OCI-M2 (cell line): Measurements from ENCODE around the gene CCR8.
"Not testable (repeated sequence)": the region's sequence is repeated elsewhere in the genome, so short reads cannot be mapped to it uniquely, and the experiment has no call there.

Source experiments
- DNase-seq: peaks from one replicate; lab custom pipeline; 2025; ENCODE audit not compliant: unreplicated experiment; lab: John Stamatoyannopoulos, UW

The CCR8 gene

GRCh38 chr3:39346785-39347585 lies 17.5 kb downstream of the CCR8 start:
- DNase-seq: peak; percentile 7

GRCh38 chr3:39347586-39347876 lies 18.0 kb downstream of the CCR8 start:
- DNase-seq: no peak

GRCh38 chr3:39349080-39349479 lies 19.6 kb downstream of the CCR8 start:
- DNase-seq: no peak

GRCh38 chr3:39350714-39351113 lies 21.2 kb downstream of the CCR8 start:
- no peak for DNase-seq

GRCh38 chr3:39351134-39351533 lies 21.6 kb downstream of the CCR8 start:
- DNase-seq: not testable (repeated sequence)

GRCh38 chr3:39353168-39353927 lies 23.8 kb downstream of the CCR8 start:
- not testable (repeated sequence) for DNase-seq

- DNase-seq: no peak
Measured at GRCh38 chr3:39358333-39358732, 28.8 kb downstream of the CCR8 start.

- no peak for DNase-seq
Measured at GRCh38 chr3:39361252-39361927, 31.9 kb downstream of the CCR8 start.

- DNase-seq: no peak
Measured at GRCh38 chr3:39362192-39362591, 32.7 kb downstream of the CCR8 start.

GRCh38 chr3:39362812-39363211 lies 33.3 kb downstream of the CCR8 start:
- no peak for DNase-seq

- not testable (repeated sequence) for DNase-seq
Measured at GRCh38 chr3:39370450-39370849, 40.9 kb downstream of the CCR8 start.

GRCh38 chr3:39372833-39373232 lies 43.3 kb downstream of the CCR8 start:
- DNase-seq: no peak

- DNase-seq: no peak
Measured at GRCh38 chr3:39376959-39377634, 47.6 kb downstream of the CCR8 start.

- no peak for DNase-seq
Measured at GRCh38 chr3:39378088-39378487, 48.6 kb downstream of the CCR8 start.

GRCh38 chr3:39378957-39379777 lies 49.7 kb downstream of the CCR8 start:
- DNase-seq: no peak

- no peak for DNase-seq
Measured at GRCh38 chr3:39379778-39380155, 50.3 kb downstream of the CCR8 start.

- DNase-seq: no peak
Measured at GRCh38 chr3:39381432-39381831, 51.9 kb downstream of the CCR8 start.
